ENCODE data around the gene RLN1. TPM values are rescaled to one million over a fixed set of nuclear protein-coding genes. Genes with fewer than 3 reads are reported as not detected.
"Not testable (repeated sequence)": the region's sequence is repeated elsewhere in the genome, so short reads cannot be mapped to it uniquely, and the experiment has no call there.

Gene RLN1
- polyA plus RNA-seq, 1 donor (not counting 4 experiments of a cell fraction or from before 2014, with no cell fraction given), result 0.10 TPM

GRCh38 chr9:5326893-5327548 lies 12.7 kb downstream of the RLN1 start:
- Histone ChIP-seq H3K9ac (ENCODE audit: control insufficient read depth, extremely low read depth, insufficient read depth, low read length) (no peak overlapping the region), H3K4me2 (ENCODE audit: control insufficient read depth, extremely low read depth, insufficient read depth, low read depth, low read length) (no peak overlapping the region), H2AFZ (ENCODE audit: control insufficient read depth, low read length) (no peak overlapping the region), H3K27ac (ENCODE audit: control insufficient read depth, insufficient read depth, low read length) (no peak overlapping the region), H3K4me1 (ENCODE audit: control insufficient read depth, extremely low read depth, insufficient read depth, low read length) (no peaks in the 10 kb centered on the region), H3K4me3 (ENCODE audit: control insufficient read depth in 2 of 3, extremely low read depth in 1 of 3, insufficient read depth in 2 of 3, low read depth in 1 of 3, low read length in 3 of 3) (no peak overlapping the region), H3K9me3 (ENCODE audit: control insufficient read depth, low read depth, low read length) (no peaks in the 10 kb centered on the region), H3K36me3 (ENCODE audit: control insufficient read depth in 2 of 2, extremely low read depth in 1 of 2, insufficient read depth in 2 of 2, low read length in 2 of 2) (no peaks in the 10 kb centered on the region), H3K9me1 (ENCODE audit: control insufficient read depth, extremely low read depth, insufficient read depth, low read length) (no peaks in the 10 kb centered on the region), H3K79me2 (ENCODE audit: control insufficient read depth, insufficient read depth, low read length) (no peaks in the 10 kb centered on the region), H4K20me1 (ENCODE audit: control insufficient read depth, extremely low read depth, insufficient read depth, low read length) (no peaks in the 10 kb centered on the region), H3K27me3 (ENCODE audit: control insufficient read depth, extremely low read depth, insufficient read depth, low read length) (no peaks in the 10 kb centered on the region)
- dilution Hi-C loops (cut with MboI; ENCODE audit: extremely low pct_ligation_motif_present, low sequenced_read_pairs), result no loop called here
- FAIRE-seq (no peak), DNase-seq (ENCODE audit: low read depth, low spot score) (no peak)
- TF ChIP-seq CTCF (optimal IDR thresholded peaks at IDR 0.05 in 1 of 3, IDR thresholded peaks at IDR 0.05 in 1 of 3, conservative IDR thresholded peaks at IDR 0.05 in 1 of 3; ENCODE audit: extremely low read depth in 1 of 3, insufficient read depth in 2 of 3, low read length in 3 of 3), result no peak
- TF ChIP-seq EZH2 (IDR thresholded peaks at IDR 0.05; ENCODE audit: low read length), result no peak

GRCh38 chr9:5326187-5326586 lies 13.5 kb downstream of the RLN1 start:
- Histone ChIP-seq H3K4me1 (ENCODE audit: control insufficient read depth, extremely low read depth, insufficient read depth, low read length) (no peaks in the 10 kb centered on the region), H3K9ac (ENCODE audit: control insufficient read depth, extremely low read depth, insufficient read depth, low read length) (no peak overlapping the region), H3K4me2 (ENCODE audit: control insufficient read depth, extremely low read depth, insufficient read depth, low read depth, low read length) (no peak overlapping the region), H3K4me3 (ENCODE audit: control insufficient read depth in 2 of 3, extremely low read depth in 1 of 3, insufficient read depth in 2 of 3, low read depth in 1 of 3, low read length in 3 of 3) (no peak overlapping the region), H3K9me3 (ENCODE audit: control insufficient read depth, low read depth, low read length) (no peaks in the 10 kb centered on the region), H4K20me1 (ENCODE audit: control insufficient read depth, extremely low read depth, insufficient read depth, low read length) (no peaks in the 10 kb centered on the region), H3K27ac (ENCODE audit: control insufficient read depth, insufficient read depth, low read length) (no peak overlapping the region), H3K36me3 (ENCODE audit: control insufficient read depth in 2 of 2, extremely low read depth in 1 of 2, insufficient read depth in 2 of 2, low read length in 2 of 2) (no peaks in the 10 kb centered on the region), H3K9me1 (ENCODE audit: control insufficient read depth, extremely low read depth, insufficient read depth, low read length) (no peaks in the 10 kb centered on the region), H3K27me3 (ENCODE audit: control insufficient read depth, extremely low read depth, insufficient read depth, low read length) (no peaks in the 10 kb centered on the region), H2AFZ (ENCODE audit: control insufficient read depth, low read length) (no peak overlapping the region), H3K79me2 (ENCODE audit: control insufficient read depth, insufficient read depth, low read length) (no peaks in the 10 kb centered on the region)
- no peak for DNase-seq (ENCODE audit: low read depth, low spot score)
- TF ChIP-seq CTCF (optimal IDR thresholded peaks at IDR 0.05 in 1 of 3, IDR thresholded peaks at IDR 0.05 in 1 of 3, conservative IDR thresholded peaks at IDR 0.05 in 1 of 3; ENCODE audit: extremely low read depth in 1 of 3, insufficient read depth in 2 of 3, low read length in 3 of 3) (no peak), EZH2 (IDR thresholded peaks at IDR 0.05; ENCODE audit: low read length) (no peak)
- FAIRE-seq, result no peak
- dilution Hi-C loops (cut with MboI; ENCODE audit: extremely low pct_ligation_motif_present, low sequenced_read_pairs), result no loop called here

GRCh38 chr9:5321601-5322000 lies 18.1 kb downstream of the RLN1 start:
- H3K9me3 ChIP-seq (ENCODE audit: control insufficient read depth, low read depth, low read length); H3K36me3 ChIP-seq (ENCODE audit: control insufficient read depth in 2 of 2, extremely low read depth in 1 of 2, insufficient read depth in 2 of 2, low read length in 2 of 2); dilution Hi-C loops (cut with MboI; ENCODE audit: extremely low pct_ligation_motif_present, low sequenced_read_pairs); H3K4me1 ChIP-seq (ENCODE audit: control insufficient read depth, extremely low read depth, insufficient read depth, low read length); H3K4me2 ChIP-seq (ENCODE audit: control insufficient read depth, extremely low read depth, insufficient read depth, low read depth, low read length); H3K9me1 ChIP-seq (ENCODE audit: control insufficient read depth, extremely low read depth, insufficient read depth, low read length); H2AFZ ChIP-seq (ENCODE audit: control insufficient read depth, low read length); H3K4me3 ChIP-seq (ENCODE audit: control insufficient read depth in 2 of 3, extremely low read depth in 1 of 3, insufficient read depth in 2 of 3, low read depth in 1 of 3, low read length in 3 of 3); DNase-seq (ENCODE audit: low read depth, low spot score); H3K9ac ChIP-seq (ENCODE audit: control insufficient read depth, extremely low read depth, insufficient read depth, low read length); H4K20me1 ChIP-seq (ENCODE audit: control insufficient read depth, extremely low read depth, insufficient read depth, low read length); H3K27me3 ChIP-seq (ENCODE audit: control insufficient read depth, extremely low read depth, insufficient read depth, low read length); H3K27ac ChIP-seq (ENCODE audit: control insufficient read depth, insufficient read depth, low read length); H3K79me2 ChIP-seq (ENCODE audit: control insufficient read depth, insufficient read depth, low read length): not testable (repeated sequence)
- FAIRE-seq, result peak; percentile 77

Measured in keratinocyte (primary cell).